OCI-LY7 (cell line): ENCODE measurements around the gene SPAG9. TPM values are rescaled to one million over a fixed set of nuclear protein-coding genes. Genes with fewer than 3 reads are reported as not detected.
"Not testable (repeated sequence)": the region's sequence is repeated elsewhere in the genome, so short reads cannot be mapped to it uniquely, and the experiment has no call there.

Experiments
- BruUV-seq: library from RNA; stranded (reverse); fragments of 400-500 nt; replicated peaks from 2 replicates; lab custom pipeline; 2021; lab: Mats Ljungman, UMichigan
- CTCF ChIA-PET: fragments of 300-600 bp; sonication (Branson Sonifier 250); formaldehyde crosslinking; loops from one replicate; lab custom pipeline; 2022; ENCODE audit warnings: antibody characterized with exemption; ENCODE audit not compliant: unreplicated experiment; lab: Charles Lee
- POLR2A ChIA-PET: fragments of 300-600 bp; sonication (Branson Sonifier 250); formaldehyde crosslinking; loops from one replicate; lab custom pipeline; 2022; ENCODE audit warnings: antibody characterized with exemption; lab: Charles Lee
- DNase-seq: peaks from one replicate; pipeline ENCODE4 v3.0.0-alpha.2; 2015; ENCODE audit warnings: low spot score
- H2AFZ ChIP-seq: fragments of 200-600 bp; sonication (generic), shearing (Covaris generic); 2 replicates; pipeline ENCODE4 v1.6.1; 2014; ENCODE audit warnings: mild to moderate bottlenecking, antibody characterized with exemption, low read length, moderate library complexity
- H3K27ac ChIP-seq: fragments of 200-600 bp; sonication (generic); 2 replicates; pipeline ENCODE4 v1.5.1; 2014; ENCODE audit warnings: mixed run types, low read depth, mild to moderate bottlenecking, moderate library complexity, low read length, inconsistent platforms; ENCODE audit not compliant: poor library complexity, severe bottlenecking
- H3K36me3 ChIP-seq: fragments of 200-600 bp; sonication (generic); 2 replicates; pipeline ENCODE4 v1.6.1; 2014; ENCODE audit warnings: mild to moderate bottlenecking, antibody characterized with exemption, low read length, moderate library complexity, mixed read lengths; ENCODE audit not compliant: insufficient read depth
- H3K4me1 ChIP-seq: fragments of 200-600 bp; sonication (generic); 2 replicates; pipeline ENCODE4 v1.5.1; 2014; ENCODE audit warnings: mild to moderate bottlenecking, low read length; ENCODE audit not compliant: insufficient read depth, poor library complexity, severe bottlenecking
- H3K4me2 ChIP-seq: fragments of 200-600 bp; sonication (generic); 2 replicates; pipeline ENCODE4 v1.6.1; 2014; ENCODE audit warnings: mild to moderate bottlenecking, low read length
- H3K4me3 ChIP-seq: fragments of 200-600 bp; sonication (generic); 2 replicates; pipeline ENCODE4 v1.5.1; 2014; ENCODE audit warnings: mild to moderate bottlenecking, low read depth, low read length; ENCODE audit not compliant: poor library complexity, severe bottlenecking
- H3K79me2 ChIP-seq: fragments of 200-600 bp; sonication (generic); 2 replicates; pipeline ENCODE4 v1.6.1; 2016; ENCODE audit warnings: low read depth, mild to moderate bottlenecking, low read length, moderate library complexity, mixed read lengths; ENCODE audit not compliant: insufficient read depth
- H3K9me2 ChIP-seq: fragments of 200-600 bp; sonication (generic); 2 replicates; pipeline ENCODE4 v1.6.1; 2016; ENCODE audit warnings: mild to moderate bottlenecking, low read length, mixed read lengths; ENCODE audit not compliant: insufficient read depth
- H3K9me3 ChIP-seq: fragments of 200-600 bp; sonication (generic); 2 replicates; pipeline ENCODE4 v1.6.1; 2014; ENCODE audit warnings: mild to moderate bottlenecking, mixed run types, low read length, mixed read lengths
- H4K20me1 ChIP-seq: fragments of 200-600 bp; sonication (generic); 2 replicates; pipeline ENCODE4 v1.6.1; 2014; ENCODE audit warnings: mild to moderate bottlenecking, antibody characterized with exemption, low read length, moderate library complexity, mixed read lengths; ENCODE audit not compliant: insufficient read depth
- CTCF ChIP-seq: fragments of 200-600 bp; sonication (generic); conservative IDR thresholded peaks from 2 replicates; pipeline ENCODE4 v1.5.1; 2014; ENCODE audit warnings: mild to moderate bottlenecking, antibody characterized with exemption, low read length, moderate library complexity, mixed read lengths
- EZH2phosphoT487 ChIP-seq: fragments of 200-600 bp; sonication (generic); IDR thresholded peaks from 2 replicates; pipeline ENCODE4 v1.6.1; 2018; ENCODE audit warnings: low read depth, borderline replicate concordance, mild to moderate bottlenecking, mixed run types, antibody characterized with exemption, low read length, moderate library complexity, mixed read lengths
- intact Hi-C: fragments of 100-400 bp; cut with micrococcal nuclease; formaldehyde crosslinking; loops from one replicate; pipeline ENCODE4 v1.10.0; 2022; ENCODE audit not compliant: unreplicated experiment
- total RNA-seq, 2 experiments: library from RNA; depleted of rRNA in 1 of 2; stranded (reverse); fragments of >200 nt in 1 of 2; shearing (Covaris generic) in 1 of 2; gene quantifications; 2 replicates each; pipeline ENCODE4 v1.2.3, GENCODE V29; 2014 to 2022

The SPAG9 gene
- total RNA-seq, 2 experiments from 2014 or later: 75.5 to 78.9 TPM

DNA sequence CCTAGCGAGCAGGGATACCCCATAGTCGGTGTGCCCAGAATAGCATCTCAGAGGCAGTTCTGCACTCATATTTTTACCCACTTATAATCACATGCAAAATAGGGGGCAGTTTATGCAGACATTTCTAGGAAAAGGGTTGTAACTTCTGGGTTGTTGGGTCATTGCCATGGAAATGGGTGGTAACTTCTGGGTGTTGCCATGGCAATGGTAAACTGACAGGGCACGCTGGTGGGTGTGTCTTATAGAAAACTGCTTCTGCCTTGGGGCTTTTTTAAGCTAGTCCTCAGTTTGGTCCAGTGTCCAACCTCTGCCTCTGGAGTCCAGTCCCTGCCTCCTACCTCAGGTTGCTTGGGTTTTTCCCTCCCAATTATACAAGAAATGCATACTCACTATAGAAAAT, 7.4 kb upstream of the SPAG9 start:
- intact Hi-C loops: no loop called here
- Histone ChIP-seq H3K4me2 (no peak overlapping the region), H3K36me3 (no peaks in the 10 kb centered on the region), H3K9me2 (no peaks in the 10 kb centered on the region), H3K4me1 (peaks cover 3% of the 10 kb centered on the region), H2AFZ (no peak overlapping the region), H3K9me3 (no peaks in the 10 kb centered on the region), H4K20me1 (no peaks in the 10 kb centered on the region), H3K79me2 (no peaks in the 10 kb centered on the region), H3K4me3 (no peak overlapping the region), H3K27ac (no peak overlapping the region)
- no TSS peak for BruUV-seq
- CTCF ChIA-PET: no interaction called here
- POLR2A ChIA-PET: no interaction called here
- TF ChIP-seq CTCF: no peak
- no peak for TF ChIP-seq EZH2phosphoT487
- DNase-seq: no peak

- no peak for DNase-seq
- no peak overlapping the region for H3K4me2 ChIP-seq
- POLR2A ChIA-PET: interaction anchor here (1.2 to 1.6 kb wide), 3 partner anchors 10 to 26 kb away, joined by 3 to 4 read pairs (median 3); no protein-coding TSS in a partner anchor
These were observed 4.2 kb upstream of the SPAG9 start for GRCh38 chr17:51124640-51125503.

DNA sequence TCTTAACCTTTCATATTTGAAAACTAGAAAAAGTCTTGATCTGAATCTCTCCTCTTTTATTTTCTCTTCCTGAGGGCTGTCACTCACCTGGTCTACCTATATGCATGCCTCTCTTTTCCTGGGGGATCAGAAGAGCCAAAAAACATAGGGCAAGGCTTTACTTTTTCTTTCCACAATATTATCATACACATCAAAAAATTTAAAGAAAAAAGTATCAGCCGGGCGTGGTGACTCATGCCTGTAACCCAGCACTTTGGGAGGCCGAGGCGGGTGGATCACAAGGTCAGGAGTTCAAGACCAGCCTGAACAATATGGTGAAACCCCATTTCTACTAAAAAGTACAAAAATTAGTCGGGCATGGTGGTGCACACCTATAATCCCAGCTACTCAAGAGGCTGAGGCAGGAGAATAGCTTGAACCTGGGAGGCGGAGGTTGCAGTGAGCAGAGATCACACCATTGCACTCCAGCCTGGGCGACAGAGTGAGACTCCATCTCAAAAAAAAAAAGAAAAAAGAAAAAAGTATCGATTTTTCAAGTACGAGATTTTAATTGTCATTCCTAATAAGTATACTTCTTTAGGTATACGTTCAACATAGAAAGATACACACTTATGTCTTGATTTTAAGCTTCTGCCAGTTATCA, 1.9 kb upstream of the SPAG9 start:
- H3K9me2 ChIP-seq, H3K4me3 ChIP-seq, BruUV-seq, CTCF ChIA-PET, H3K27ac ChIP-seq, DNase-seq, H3K9me3 ChIP-seq, H3K36me3 ChIP-seq, H3K4me2 ChIP-seq: not testable (repeated sequence)
- intact Hi-C loops: loop anchor here (5.0 kb wide), 1 partner anchor 255 kb away; the partner anchor contains the start of gene TOB1
- POLR2A ChIA-PET: interaction anchor here (0.6 kb wide), 1 partner anchor 87 kb away, joined by 3 read pairs; no protein-coding TSS in a partner anchor
- H4K20me1 ChIP-seq: peaks cover 21% of the 10 kb centered on the region
- H3K79me2 ChIP-seq: peaks cover 26% of the 10 kb centered on the region
- peak overlapping the region; percentile 97; the same call in 1 of the 2 replicates for H2AFZ ChIP-seq
- H3K4me1 ChIP-seq: peaks cover 23% of the 10 kb centered on the region

More at GRCh38 chr17:51124640-51125503, 4.2 kb upstream of the SPAG9 start:
- H2AFZ ChIP-seq: peak overlapping the region; percentile 28; the same call in 1 of the 2 replicates
- intact Hi-C loops: loop anchor here (5.0 kb wide), 1 partner anchor 258 kb away; the partner anchor contains the start of gene TOB1
- peaks cover 11% of the 10 kb centered on the region for H3K4me1 ChIP-seq
- no peaks in the 10 kb centered on the region for H3K36me3 ChIP-seq
- peaks cover 2% of the 10 kb centered on the region; the same call in 1 of the 2 replicates for H4K20me1 ChIP-seq
- CTCF ChIA-PET: no interaction called here
- no peak overlapping the region for H3K4me3 ChIP-seq
- no peak overlapping the region for H3K27ac ChIP-seq
- TF ChIP-seq CTCF (no peak), EZH2phosphoT487 (no peak)
- no TSS peak for BruUV-seq
- H3K79me2 ChIP-seq: peaks cover 3% of the 10 kb centered on the region; the same call in 1 of the 2 replicates
- H3K9me3 ChIP-seq: no peaks in the 10 kb centered on the region
- H3K9me2 ChIP-seq: no peaks in the 10 kb centered on the region
